B cell (primary cell): ENCODE results near the gene ACAP3.

Experiments used
- EZH2 ChIP-seq: IDR thresholded peaks from 2 replicates; pipeline ENCODE4 v1.6.1; 2012; ENCODE audit warnings: borderline replicate concordance, low read depth, mild to moderate bottlenecking, moderate library complexity, low read length; ENCODE audit not compliant: insufficient read depth, poor library complexity, severe bottlenecking
- TF ChIP-seq, protein P1 (sequence below): fragments of 200-600 bp; IDR thresholded peaks from one replicate; pipeline ENCODE4 v1.8.0; 2022; ENCODE audit warnings: antibody characterized with exemption, mild to moderate bottlenecking

DNA sequence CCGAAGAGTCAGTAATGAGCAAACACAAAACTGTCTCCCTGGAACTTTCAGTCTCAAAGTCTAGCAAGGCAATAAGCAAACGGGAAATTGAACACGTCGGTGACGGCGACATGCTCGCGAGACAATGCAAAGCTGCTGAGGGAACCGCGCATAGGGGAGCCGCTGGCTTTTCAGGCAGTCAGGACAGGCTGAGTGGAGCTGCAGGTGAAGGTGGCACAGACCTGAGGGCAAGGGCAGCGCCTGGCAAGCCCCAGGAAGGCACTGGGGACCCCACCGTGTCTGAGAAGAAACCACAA, 11.9 kb upstream of the ACAP3 start:
- no peak for TF ChIP-seq EZH2
- TF ChIP-seq, protein P1, sequence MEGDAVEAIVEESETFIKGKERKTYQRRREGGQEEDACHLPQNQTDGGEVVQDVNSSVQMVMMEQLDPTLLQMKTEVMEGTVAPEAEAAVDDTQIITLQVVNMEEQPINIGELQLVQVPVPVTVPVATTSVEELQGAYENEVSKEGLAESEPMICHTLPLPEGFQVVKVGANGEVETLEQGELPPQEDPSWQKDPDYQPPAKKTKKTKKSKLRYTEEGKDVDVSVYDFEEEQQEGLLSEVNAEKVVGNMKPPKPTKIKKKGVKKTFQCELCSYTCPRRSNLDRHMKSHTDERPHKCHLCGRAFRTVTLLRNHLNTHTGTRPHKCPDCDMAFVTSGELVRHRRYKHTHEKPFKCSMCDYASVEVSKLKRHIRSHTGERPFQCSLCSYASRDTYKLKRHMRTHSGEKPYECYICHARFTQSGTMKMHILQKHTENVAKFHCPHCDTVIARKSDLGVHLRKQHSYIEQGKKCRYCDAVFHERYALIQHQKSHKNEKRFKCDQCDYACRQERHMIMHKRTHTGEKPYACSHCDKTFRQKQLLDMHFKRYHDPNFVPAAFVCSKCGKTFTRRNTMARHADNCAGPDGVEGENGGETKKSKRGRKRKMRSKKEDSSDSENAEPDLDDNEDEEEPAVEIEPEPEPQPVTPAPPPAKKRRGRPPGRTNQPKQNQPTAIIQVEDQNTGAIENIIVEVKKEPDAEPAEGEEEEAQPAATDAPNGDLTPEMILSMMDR = no peak
